ENCODE results near the gene RANBP10.

GRCh38 chr16:67707790-67708189 is 98.6 kb downstream of the RANBP10 start:
- TF ChIP-seq CTCF (IDR thresholded peaks at IDR 0.05; ENCODE audit: low read depth, low read length, missing input control): no peak
- TF ChIP-seq, protein P1, sequence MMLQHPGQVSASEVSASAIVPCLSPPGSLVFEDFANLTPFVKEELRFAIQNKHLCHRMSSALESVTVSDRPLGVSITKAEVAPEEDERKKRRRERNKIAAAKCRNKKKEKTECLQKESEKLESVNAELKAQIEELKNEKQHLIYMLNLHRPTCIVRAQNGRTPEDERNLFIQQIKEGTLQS (IDR thresholded peaks at IDR 0.05): no peak
- TF ChIP-seq JUND (IDR thresholded peaks at IDR 0.05): no peak
- no peak for TF ChIP-seq GABPA (IDR thresholded peaks at IDR 0.05 in 1 of 2, conservative IDR thresholded peaks at IDR 0.05 in 1 of 2)
- no peak for TF ChIP-seq TAF1 (conservative IDR thresholded peaks at IDR 0.05)
- no peak for TF ChIP-seq SP1 (IDR thresholded peaks at IDR 0.05)
- TF ChIP-seq YY1 (IDR thresholded peaks at IDR 0.05): no peak
- no peak for TF ChIP-seq HNF4G (IDR thresholded peaks at IDR 0.05)
- no peak for TF ChIP-seq RAD21 (IDR thresholded peaks at IDR 0.05)
- TF ChIP-seq EGR1 (IDR thresholded peaks at IDR 0.05; ENCODE audit: low read depth in 2 of 2): no peak
- TF ChIP-seq HNF4A (conservative IDR thresholded peaks at IDR 0.05): no peak
- TF ChIP-seq REST (IDR thresholded peaks at IDR 0.05): no peak
- no peak for TF ChIP-seq MAX (IDR thresholded peaks at IDR 0.05)
- TF ChIP-seq, protein P2, sequence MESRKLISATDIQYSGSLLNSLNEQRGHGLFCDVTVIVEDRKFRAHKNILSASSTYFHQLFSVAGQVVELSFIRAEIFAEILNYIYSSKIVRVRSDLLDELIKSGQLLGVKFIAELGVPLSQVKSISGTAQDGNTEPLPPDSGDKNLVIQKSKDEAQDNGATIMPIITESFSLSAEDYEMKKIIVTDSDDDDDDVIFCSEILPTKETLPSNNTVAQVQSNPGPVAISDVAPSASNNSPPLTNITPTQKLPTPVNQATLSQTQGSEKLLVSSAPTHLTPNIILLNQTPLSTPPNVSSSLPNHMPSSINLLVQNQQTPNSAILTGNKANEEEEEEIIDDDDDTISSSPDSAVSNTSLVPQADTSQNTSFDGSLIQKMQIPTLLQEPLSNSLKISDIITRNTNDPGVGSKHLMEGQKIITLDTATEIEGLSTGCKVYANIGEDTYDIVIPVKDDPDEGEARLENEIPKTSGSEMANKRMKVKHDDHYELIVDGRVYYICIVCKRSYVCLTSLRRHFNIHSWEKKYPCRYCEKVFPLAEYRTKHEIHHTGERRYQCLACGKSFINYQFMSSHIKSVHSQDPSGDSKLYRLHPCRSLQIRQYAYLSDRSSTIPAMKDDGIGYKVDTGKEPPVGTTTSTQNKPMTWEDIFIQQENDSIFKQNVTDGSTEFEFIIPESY (IDR thresholded peaks at IDR 0.05): no peak

All from liver (tissue), 3 donors.